ENCODE measurements around the gene CNGA3. TPM values are rescaled to one million over a fixed set of nuclear protein-coding genes. Genes with fewer than 3 reads are reported as not detected.

The CNGA3 gene
- polyA plus RNA-seq, 1 donor: not detected

DNA sequence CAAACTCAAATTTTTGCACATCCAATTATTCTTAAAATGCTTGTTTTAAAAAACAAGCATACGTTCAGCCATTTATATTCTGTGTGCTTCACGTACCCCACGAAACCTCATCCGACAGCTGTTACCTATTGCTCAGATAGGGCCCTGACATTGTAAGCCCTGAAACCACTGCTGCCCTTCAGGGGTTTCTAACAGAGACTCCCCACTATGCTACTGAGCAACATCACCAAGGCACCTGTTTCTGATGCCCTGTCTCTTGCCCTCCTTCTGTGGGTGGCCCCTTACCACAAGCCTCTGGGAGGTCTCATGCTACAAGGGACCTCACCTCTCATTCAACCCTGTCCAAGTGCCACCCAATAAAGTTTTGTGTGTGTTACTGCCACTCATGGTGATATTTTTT, 18.5 kb upstream of the CNGA3 start:
- no peak for DNase-seq

DNA sequence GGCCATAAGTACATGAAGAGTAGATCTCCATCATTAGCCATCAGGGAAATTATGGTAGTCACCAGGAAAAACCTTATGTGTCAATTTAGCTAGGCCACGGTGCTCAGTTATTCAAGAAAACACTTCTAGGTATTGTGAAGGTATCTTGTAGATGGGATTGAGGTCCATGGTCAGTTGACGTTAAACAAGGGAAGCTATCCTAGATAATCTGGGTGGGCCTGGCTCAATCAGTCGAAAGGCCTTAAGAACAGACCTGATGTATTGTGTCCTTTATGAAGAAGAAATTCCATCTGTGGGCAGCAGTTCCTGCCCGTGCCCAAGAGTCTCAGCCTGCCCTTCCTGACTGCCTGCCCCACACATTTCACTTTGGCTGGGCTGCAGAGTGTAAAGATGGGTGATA, 16.7 kb upstream of the CNGA3 start:
- DNase-seq: no peak

DNA sequence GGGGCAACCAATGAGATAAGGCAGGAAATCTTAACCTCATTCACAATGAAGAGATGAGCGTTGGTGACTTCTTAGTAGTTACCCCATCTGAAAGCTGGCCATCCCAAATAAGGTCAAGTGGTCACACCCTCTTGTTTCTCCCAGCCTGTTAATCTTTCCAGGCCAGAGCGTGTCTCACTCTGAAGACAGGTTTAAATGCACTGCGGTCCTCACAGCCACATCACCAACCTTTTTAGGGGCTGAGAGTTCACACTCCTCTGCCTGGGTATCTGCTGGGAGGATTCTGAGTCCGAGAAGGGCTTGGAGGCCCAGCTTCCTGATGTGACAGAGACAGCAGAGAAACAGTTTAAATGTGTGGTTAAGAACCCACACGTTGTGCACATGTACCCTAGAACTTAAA, 13.3 kb upstream of the CNGA3 start:
- no peak for DNase-seq

DNA sequence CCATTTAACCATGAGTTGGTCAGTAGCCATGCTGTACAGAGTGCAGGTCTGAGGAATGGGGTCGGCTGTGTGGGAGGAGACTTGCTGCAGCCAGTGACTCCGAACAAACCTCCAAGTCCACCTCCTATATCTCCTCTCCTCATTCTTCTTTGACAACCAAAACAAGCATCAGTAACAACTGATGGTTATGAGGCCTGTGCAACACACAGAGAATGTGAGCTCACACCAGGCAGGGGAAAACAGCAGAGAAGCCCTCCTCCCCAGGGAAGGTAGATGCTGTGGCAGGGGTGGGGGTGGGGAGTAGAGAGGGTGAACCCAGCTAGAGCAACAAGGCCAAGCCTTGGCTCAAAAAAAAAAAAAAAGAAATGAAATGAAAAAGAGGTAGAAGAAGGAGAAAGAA, 12.3 kb upstream of the CNGA3 start:
- no peak for DNase-seq

DNA sequence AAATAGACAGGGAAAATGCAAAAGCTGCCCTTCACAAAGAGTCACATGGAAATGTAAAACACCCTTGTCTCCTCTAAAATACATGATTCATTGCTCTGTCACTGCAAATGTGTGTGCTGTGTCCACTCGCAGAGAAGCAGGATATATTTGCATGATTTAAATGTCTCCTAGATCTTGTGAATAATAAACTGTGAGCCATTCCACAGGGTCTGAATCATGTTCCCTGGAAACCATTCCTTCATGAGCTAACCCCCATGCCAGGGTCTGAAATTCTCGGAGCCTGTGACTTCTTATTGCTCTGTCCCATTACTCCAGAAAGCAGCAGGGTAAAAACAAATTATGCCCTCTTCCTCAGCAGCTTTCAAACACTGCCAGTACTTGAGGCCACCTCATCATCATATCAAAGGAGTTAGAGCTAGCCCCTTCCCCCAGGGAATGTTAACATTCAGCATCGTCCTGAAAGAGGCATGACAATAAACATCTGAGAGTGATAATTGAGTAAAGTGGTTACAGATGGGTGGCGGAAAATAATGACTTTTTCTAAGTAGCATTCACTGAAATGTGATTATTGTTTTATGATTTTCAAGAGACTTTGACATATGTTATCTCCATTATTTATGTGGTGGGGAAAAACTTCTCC, 11.7 kb upstream of the CNGA3 start:
- DNase-seq: no peak

DNA sequence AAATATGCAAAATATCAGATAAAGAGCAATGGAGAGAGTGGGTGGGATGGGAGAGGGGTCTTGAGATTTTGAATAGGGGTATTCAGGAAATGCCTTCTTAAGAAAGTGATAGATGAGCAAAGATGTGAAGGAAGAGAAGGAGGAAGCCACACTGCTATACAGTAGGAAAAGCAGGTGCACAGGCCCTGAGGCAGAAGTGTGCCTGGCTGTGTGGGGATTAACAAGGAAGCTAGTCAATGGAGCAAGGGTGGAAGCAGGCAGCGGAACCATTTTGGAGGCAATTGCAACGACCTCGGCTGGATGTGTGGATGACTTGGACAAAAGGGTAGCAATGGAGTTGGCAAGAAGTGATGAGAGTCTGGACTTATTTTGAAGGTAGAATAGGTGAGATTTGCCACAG, 11.0 kb upstream of the CNGA3 start:
- DNase-seq: no peak

DNA sequence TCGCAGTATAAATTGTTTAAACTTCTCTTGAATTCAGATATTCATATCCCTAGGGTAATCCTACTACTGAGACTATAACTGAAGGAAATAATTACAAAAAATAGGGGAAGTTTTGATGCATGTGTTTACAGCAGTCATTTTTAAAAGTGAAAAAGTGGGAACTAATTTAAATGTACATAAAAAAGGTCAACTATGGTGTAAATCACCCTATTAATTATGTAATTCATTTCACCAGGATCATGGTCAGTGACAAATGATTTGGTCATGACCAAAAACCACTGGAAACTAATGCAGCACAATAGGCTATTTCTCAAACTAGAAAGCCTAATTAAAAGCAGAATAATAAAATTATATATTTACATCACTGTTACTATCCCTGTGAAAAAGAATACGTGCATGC, 5.0 kb upstream of the CNGA3 start:
- no peak for DNase-seq

DNA sequence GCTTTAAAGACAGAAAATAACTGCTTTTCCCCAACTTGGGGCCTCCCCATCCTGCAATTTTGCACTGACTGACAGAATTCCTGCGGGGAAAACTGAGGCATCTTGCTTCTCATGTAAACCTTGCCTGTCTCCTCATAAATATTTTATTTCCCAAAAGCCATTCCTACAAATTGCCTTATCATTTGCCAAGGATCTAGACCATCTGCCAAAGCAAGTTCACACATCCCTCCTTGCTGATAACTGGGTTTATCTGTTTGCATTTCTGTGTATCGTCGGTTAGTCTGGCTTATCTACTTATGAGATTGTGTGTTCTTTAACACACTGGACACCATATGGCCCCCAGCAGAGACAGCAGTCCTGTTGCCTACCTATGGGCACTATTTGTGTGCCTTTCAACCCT, 3.0 kb upstream of the CNGA3 start:
- DNase-seq: no peak

DNA sequence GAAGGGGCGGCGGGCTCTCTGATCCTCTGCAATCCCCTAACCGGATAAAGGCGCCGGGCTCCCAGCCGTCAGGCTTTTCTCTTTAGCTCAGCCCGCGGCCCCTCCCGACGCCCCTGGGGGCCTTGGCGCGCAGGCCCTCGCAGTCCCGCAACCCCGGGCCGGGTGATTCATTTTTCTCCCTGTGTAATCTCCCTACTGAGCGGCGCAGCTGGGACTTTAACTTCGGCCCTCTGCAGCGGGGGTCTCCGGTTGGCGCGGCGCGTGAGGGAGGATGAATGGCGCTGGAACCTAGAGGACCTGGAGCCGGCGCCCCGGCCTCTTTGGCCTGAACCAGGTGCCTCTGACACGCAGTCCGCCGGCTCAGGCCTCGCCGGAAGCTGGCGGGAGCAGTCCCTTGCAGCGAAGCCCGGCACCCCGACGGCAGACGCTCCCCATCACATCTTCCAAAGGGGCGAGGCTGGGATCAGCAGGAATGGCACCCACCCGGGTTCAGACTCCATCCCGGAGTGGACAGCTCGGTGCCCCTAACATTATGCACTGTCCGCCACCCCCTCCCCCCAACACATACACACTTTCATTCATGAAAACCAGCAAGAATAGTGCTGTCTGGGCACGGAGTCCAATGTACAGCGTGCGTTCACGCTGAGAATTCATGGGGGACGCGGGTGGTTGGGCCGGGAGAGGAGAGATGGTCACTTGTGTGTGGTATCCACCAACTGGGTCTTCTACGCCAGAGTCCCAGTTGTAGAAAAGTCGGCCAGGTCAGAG, 1.2 kb downstream of the CNGA3 start:
- DNase-seq: no peak

DNA sequence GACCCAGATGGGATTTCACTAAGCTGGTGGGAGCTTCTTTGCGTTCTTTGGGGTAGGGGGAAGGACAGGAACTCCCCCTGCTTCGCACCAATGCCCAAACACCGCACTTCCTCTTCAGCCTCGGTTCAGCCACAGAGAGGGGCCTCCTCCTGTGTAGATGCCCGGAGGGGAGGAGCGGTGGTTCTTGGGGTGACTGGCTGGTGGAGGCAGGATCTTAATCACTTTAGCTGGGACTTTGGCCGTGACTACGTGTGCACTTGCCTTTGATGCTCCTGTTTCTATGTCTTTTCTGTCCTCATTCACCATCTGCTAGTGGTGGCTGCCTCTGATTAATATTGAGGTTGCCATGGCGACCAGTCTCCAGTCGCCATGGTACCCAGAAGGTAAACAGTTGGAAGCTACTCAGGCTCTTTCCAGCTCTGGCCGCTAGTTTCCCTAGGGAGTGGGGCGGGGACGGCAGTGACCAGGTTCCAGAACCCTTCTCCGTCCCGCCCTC, 1.9 kb downstream of the CNGA3 start:
- DNase-seq: no peak

DNA sequence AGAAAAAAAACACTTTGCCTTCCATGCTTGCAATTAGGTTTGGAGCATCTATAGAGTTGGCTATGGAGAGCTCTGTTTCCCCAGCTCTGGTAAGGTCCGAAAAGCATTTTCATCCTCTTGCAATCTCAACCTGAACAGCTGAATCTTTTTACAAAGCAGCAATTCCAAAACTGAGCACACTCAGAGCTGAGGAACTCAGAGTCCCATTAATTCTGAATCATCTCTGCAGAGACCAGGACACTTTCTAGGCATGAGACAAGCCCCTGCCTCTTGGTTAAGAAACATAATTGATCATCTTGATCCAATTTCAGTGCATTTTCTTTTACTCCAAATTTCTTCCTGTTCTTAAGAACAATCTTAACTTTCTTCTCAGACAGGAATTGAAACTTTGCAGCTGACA, 4.2 kb downstream of the CNGA3 start:
- DNase-seq: no peak

DNA sequence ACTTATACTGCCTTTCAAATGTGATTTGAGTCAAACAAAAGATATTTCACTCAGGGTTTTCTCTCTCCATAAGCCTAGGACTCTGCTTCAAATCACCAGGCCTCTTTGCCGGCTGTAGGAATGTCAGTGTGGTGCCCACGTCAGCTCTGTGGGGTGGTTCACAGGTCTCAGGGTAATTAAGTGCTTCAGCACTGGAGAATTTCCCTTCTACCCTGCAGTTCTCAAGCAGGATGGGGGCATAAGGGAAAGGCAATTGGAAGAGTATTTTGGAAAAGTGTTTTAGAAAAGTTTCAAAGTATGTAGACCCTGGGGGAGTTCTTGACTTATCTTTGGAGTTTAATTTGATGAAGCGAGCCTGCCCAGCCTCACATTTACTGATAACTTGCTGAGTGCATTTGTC, 9.6 kb downstream of the CNGA3 start:
- DNase-seq: no peak

DNA sequence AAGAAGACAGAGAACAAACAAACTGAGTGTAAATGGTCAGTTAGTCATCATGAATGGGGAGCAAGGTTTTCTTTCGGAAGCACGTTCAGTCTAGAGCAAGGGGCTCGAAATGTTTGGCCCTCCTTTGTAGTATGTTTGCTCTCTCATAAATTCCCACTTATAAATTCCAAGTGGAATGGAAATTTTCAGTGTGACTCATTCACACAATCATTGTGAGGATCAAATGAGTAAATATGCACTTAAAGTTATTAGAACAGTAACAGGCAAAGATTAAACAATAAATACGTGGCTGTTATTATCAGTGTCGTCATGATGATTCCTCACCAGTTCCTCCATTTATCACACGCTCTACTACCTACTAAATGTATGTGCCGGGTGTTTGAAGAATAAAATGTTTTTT, 10.5 kb downstream of the CNGA3 start:
- no peak for DNase-seq

DNA sequence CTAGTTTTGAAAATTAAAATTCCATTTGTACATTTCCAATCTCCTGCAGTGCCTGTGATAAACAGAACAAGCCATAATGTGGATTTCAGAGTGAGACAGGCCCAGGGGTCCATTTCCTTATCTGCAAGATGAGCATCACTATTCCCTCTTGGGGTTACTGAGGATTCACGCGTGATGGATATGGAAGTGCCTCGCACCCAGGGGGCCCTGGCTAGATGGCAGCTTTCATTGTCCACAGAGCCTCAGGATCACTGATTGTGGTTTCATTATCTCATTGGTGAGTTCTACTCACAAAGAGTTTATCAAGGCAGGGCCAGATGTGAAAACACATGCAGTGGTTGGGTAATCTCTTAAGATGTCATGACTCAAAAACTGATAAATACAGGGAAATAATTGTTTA, 11.6 kb downstream of the CNGA3 start:
- DNase-seq: no peak

DNA sequence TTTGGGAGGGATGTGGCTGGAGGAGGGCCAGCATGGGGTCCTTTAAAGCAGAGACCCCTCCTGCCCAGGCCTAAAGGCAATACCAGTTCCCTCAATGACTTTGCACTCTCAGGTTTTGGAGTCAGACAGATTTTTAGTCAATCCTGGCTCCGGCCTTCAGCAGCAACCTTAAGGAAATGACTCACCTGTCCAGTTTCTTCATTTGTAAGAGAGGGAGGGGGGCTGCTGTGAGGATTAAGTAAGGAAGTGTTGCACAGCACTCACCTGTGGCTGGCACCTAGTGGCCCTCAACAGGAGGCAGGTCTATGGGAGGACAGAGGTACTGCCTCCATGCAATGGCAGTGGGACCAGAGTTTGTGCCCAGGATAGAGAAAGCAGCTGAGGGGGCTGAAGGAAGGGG, 13.7 kb downstream of the CNGA3 start:
- no peak for DNase-seq

DNA sequence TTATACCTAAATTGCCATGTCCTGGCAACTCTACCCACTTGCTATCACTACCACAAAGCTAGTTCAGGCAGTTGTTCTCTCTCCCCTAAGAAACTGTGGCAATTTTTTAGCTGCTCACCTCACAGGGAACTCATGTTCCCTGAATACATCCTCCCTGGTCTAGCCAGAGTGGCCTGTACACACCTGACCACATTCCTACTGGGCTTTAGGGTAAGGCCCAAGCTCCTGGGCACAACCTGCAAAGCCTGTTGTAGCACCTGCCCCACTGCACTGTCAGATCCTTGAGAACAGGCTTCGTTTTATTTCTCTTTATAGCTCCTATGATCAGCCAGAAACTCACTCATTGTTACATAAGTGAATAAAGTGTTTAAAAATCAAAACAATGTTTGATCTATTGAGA, 21.5 kb downstream of the CNGA3 start:
- DNase-seq: no peak

DNA sequence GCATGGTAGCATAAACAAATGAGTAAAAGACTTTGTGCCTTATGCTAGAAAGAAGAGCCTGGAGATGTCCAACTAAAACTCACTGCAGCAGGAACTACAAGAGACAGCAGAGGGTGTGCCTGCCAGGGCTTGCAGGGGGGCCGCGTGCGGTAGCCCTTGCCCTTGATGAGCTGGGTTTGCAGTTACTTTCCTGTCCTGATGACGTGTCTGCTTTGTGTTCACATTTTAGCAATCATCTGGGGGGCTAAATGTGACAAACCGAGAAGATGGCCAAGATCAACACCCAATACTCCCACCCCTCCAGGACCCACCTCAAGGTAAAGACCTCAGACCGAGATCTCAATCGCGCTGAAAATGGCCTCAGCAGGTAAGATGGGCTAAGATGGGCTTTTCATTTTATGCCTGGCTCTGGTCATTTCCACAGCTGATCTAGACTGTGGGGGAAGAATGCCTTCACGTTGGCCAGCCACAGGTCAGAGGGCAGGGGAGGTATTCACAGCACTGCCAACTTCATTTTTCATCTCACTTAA, 23.5 kb downstream of the CNGA3 start:
- DNase-seq: no peak

DNA sequence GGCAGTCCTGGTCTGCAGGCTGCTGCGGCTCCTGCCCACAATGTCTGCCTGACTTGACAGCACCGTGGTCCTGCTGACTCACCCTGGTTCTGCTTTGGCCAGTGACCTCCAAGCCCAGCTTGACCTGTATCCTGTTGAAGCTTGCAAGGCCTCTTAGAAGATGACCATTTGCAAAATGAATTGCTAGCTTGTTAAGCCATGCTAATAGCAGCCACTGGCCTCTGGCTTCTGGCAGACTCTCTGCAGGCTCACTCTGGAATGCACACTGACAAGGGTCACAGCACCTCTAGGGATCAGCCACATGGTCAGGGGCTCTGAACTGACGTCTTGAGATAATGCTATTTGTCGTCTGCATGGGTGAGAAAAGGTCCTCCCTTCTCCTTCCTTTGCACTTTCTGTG, 25.9 kb downstream of the CNGA3 start:
- no peak for DNase-seq

DNA sequence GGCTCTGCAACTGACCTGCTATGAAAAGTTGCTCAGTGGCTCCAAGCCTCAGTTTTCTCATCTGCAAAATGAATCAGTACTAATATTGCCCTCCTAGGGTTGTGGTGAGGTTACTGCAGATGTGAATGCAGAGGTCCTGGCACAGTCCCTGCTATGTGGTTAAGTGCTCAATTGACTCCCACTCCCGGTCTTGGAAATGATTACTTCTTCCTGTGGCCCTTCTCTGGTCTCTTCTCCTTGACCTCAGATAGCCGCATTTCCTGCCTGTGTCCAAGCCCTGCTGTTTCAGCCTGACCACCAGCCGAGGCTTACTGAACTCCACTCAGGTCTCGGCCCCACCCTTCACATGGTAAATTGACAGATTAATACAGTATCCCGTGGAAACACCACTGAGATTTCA, 26.3 kb downstream of the CNGA3 start:
- no peak for DNase-seq

DNA sequence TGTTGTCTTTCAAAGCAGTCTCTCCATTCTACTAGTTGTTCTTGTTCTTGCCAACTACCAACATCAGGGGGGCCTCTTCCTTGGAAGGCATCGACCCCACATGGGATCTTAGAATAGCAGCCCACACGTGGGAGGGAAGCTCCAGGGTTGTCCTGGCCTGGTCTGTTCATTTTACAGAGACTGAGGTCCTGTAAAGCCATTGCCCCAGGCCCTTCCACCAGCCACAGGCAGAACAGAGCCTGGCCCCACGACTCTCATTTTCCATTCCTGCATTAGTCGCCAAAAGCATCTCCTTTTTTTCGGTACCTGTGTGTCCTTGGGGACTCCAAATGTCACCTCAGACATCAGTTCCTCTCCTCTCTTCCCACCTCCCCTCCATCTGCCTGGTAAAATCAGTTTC, 28.0 kb downstream of the CNGA3 start:
- DNase-seq: no peak

DNA sequence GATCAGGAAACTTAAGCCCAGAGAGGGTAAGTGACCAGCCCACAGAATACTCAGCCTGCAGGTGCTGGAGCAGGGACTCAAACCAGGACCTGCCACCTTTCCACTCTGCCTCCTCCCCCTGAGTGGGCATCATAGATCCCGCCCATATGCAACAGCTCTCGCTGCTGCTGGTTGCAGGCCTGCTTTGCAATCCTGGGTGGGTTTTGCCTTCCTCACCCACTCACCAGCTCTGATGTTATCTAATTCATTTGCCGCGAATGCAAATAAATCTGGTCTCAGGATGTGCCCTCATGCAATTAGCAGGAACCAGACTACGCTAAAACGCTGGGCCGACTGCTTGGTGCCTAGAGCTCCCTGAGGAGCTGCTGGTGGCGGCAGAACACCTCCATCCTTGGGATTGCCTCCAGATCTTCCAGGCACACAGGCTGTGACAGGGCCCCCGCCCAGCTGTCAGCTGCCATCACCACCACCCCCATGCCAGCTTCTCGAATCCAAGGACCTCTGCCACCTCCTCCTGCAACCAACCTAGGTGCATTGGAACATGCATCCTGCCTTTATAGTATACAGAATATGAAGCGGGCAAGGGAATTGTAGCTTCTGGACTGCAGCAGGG, 28.8 kb downstream of the CNGA3 start:
- DNase-seq: no peak

DNA sequence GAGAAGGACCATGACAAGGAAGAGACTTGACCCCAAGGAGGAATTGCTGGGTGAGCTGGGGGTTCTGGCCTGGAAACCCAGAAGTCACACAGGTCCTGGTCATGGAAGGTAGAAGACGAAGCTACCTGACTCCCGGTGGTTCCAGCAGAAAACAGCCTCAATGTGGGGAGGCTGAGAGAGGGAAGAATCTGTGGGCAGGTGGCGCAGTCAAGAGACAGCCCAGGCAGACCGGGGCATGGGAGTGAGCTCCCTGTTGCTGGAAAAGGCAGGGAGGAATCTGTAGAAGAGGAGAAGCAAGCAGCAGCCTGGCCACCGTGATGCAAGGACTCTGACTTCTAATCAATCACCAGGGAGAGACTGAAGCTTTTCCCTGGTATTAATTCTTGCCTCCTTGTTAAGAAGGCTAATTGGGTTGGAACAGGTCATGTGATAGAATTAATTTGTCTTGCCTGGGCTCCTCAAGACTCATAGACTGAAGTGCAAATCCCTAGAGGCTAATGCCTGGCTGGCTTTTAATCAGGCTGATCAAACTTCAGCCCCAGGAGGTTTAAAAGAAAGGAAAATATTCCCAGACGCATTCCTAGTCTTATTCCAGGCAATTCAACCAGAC, 30.1 kb downstream of the CNGA3 start:
- DNase-seq: no peak

DNA sequence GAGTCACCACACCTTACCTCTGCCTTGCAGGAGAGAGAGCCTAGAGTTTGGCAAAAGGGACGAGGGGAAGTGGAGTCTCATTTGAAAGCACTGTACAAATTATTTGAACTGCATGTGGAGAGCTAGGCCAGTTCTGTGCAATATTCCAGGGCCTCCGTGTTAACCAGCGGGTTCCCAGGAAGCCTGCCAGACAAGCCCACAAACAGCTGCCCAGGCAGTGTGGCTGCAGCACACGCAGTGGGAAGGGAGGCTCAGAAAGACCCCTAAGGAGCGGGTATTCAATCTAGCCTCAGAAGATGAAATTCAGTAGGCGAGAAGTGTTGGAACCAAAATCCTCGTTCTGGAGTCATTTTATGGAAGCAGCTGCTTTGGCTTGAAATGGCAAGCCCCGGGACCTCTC, 30.7 kb downstream of the CNGA3 start:
- DNase-seq: no peak
